Uterus (tissue), 4 donors: ENCODE measurements around the gene PIP5KL1. TPM values are rescaled to one million over a fixed set of nuclear protein-coding genes. Genes with fewer than 3 reads are reported as not detected.
A peak's percentile ranks its signal among the peaks of the same experiment; 100 is the strongest.

Experiments used
- DNase-seq, 2 donors: peaks; one replicate each; pipeline ENCODE4 v3.0.0-alpha.2; 2019 to 2020
- H3K27ac ChIP-seq, 2 donors: fragments of 200-600 bp; sonication (generic); 1 replicate in 1 of 2; 2 replicates in 1 of 2; pipeline ENCODE4 v1.5.1; 2016 to 2018
- H3K27me3 ChIP-seq, 2 donors: fragments of 200-600 bp; sonication (generic); one replicate each; pipeline ENCODE4 v1.5.1; 2018 to 2019; ENCODE audit warnings: control low read depth in 1 of 2
- H3K36me3 ChIP-seq, 2 donors: fragments of 200-600 bp; sonication (generic); one replicate each; pipeline ENCODE4 v1.5.1; 2019; ENCODE audit warnings: control low read depth in 1 of 2
- H3K4me1 ChIP-seq, 2 donors: fragments of 200-600 bp; sonication (generic); one replicate each; pipeline ENCODE4 v1.5.1; 2018 to 2019; ENCODE audit warnings: control low read depth in 1 of 2
- H3K4me3 ChIP-seq, 2 donors: fragments of 200-600 bp; sonication (generic); 1 replicate in 1 of 2; 2 replicates in 1 of 2; pipeline ENCODE4 v1.5.1; 2018 to 2019; ENCODE audit warnings: mild to moderate bottlenecking in 1 of 2
- H3K9me3 ChIP-seq, 2 donors: fragments of 200-600 bp; sonication (generic); one replicate each; pipeline ENCODE4 v1.5.1; 2019; ENCODE audit warnings: control low read depth in 1 of 2
- POLR2A ChIP-seq, 2 donors: fragments of 450-650 bp; IDR thresholded peaks; one replicate each; pipeline ENCODE4 v1.6.1; 2016; ENCODE audit warnings: antibody characterized with exemption in 2 of 2, mild to moderate bottlenecking in 1 of 2, moderate library complexity in 1 of 2
- intact Hi-C: fragments of 100-400 bp; cut with DNase I; formaldehyde crosslinking; loops from one replicate; pipeline ENCODE4 v1.15.1; 2023; ENCODE audit warnings: low total_unique reads
- total RNA-seq, 4 donors: library from RNA; depleted of rRNA in 3 of 4; stranded (reverse); fragments of >200 nt in 3 of 4; gene quantifications; one replicate each; pipeline versions ENCODE4 v1.1.0 to v1.2.4, GENCODE V29; 2014 to 2023
- TF ChIP-seq, protein P1 (sequence below), 4 experiments: fragments of 200-600 bp in 2 of 4; fragments of 450-650 bp in 2 of 4; sonication (generic) in 2 of 4; IDR thresholded peaks; one replicate each; pipeline ENCODE4 v1.5.1; 2016 to 2019; ENCODE audit warnings: antibody characterized with exemption in 4 of 4, mild to moderate bottlenecking in 2 of 4, moderate library complexity in 1 of 4
- donor health status: DM: yes; HTN: yes; CAD: no.

PIP5KL1 gene
- total RNA-seq, 4 donors from 2014 or later, result 2.9 to 11.3 (median 3.2) TPM; not detected in 1

DNA sequence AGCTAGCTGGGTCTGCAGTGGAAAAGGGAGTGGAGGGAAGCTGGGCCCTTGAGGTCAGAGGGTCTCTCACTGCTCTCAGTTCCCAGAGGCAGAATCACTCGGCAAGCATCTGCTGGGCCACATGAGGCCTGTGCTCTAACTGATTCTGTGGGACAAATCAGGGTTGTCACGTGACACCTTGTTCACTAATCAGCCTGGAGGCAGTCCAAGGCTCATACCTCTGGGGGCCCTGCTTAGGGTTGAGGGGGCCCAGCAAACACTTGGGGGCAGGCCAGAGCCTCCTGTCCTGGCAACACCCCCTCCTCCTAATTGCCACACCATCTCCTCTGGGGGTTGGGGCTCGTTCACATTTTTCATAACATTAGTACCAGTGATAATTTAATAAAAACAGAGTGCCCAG is 16.2 kb upstream of the PIP5KL1 start:
- Histone ChIP-seq H3K27me3 (no peaks in the 10 kb centered on the region), H3K4me1 (peaks cover 0 to 5% of the 10 kb centered on the region in 2 donors), H3K36me3 (no peaks in the 10 kb centered on the region), H3K9me3 (no peaks in the 10 kb centered on the region), H3K27ac (peak overlapping the region in 1 of 2 donors; percentile 55), H3K4me3 (no peak overlapping the region)
- no peak for DNase-seq
- no peak for TF ChIP-seq POLR2A (IDR thresholded peaks at IDR 0.05)
- TF ChIP-seq, protein P1, sequence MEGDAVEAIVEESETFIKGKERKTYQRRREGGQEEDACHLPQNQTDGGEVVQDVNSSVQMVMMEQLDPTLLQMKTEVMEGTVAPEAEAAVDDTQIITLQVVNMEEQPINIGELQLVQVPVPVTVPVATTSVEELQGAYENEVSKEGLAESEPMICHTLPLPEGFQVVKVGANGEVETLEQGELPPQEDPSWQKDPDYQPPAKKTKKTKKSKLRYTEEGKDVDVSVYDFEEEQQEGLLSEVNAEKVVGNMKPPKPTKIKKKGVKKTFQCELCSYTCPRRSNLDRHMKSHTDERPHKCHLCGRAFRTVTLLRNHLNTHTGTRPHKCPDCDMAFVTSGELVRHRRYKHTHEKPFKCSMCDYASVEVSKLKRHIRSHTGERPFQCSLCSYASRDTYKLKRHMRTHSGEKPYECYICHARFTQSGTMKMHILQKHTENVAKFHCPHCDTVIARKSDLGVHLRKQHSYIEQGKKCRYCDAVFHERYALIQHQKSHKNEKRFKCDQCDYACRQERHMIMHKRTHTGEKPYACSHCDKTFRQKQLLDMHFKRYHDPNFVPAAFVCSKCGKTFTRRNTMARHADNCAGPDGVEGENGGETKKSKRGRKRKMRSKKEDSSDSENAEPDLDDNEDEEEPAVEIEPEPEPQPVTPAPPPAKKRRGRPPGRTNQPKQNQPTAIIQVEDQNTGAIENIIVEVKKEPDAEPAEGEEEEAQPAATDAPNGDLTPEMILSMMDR (IDR thresholded peaks at IDR 0.05), result no peak
- intact Hi-C loops, result no loop called here

DNA sequence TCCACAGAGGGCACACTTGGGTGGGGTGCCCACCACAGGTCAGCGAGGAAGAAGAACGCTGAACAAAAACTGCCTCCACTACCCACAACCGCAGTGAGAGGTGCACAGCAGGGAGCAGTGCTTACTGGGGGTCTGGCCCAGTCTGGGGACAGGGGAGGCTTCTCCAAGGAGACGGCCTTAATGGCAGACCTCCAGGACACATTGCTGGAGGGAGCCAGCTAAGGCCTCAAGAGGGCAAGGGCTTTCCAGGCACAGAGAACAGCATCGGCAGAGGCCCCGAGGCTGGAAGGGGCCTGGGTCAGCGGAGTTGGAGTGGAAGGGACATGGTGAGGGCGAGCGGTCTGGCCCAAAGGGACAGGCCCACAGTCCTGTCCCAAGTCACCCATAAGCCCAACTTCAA is 15.4 kb upstream of the PIP5KL1 start:
- H3K27ac ChIP-seq, result peak overlapping the region in 1 of 2 donors; percentile 55
- no peaks in the 10 kb centered on the region for H3K9me3 ChIP-seq
- H3K4me3 ChIP-seq, result no peak overlapping the region
- no peak for DNase-seq
- TF ChIP-seq POLR2A (IDR thresholded peaks at IDR 0.05), result no peak
- TF ChIP-seq, protein P1 (IDR thresholded peaks at IDR 0.05), result no peak
- H3K36me3 ChIP-seq, result no peaks in the 10 kb centered on the region
- intact Hi-C loops, result no loop called here
- H3K4me1 ChIP-seq, result peaks cover 0 to 5% of the 10 kb centered on the region in 2 donors
- no peaks in the 10 kb centered on the region for H3K27me3 ChIP-seq

DNA sequence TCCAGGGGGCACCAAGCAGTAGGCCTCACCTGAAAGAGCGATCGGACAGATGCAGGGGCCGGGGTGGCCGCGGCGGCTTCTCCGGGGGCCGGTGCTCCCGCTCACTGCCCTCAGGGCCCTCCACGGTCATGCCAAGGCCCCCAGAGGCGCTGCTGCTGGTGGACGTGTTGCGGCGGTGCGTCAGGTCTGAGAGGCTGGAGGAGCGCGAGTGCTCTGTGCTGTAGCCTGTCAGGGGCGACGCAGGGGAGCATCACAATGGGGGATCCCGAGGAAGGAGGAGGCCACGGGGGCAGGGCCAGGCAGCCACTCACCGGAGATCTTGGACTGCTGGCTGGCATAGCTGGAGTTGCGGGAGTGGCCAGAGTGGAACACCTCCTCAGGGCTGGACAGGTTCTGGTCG is 14.8 kb upstream of the PIP5KL1 start:
- no peak for DNase-seq
- Histone ChIP-seq H3K4me3 (no peak overlapping the region), H3K27ac (peak overlapping the region in 1 of 2 donors; percentile 55), H3K9me3 (no peaks in the 10 kb centered on the region), H3K27me3 (no peaks in the 10 kb centered on the region), H3K36me3 (no peaks in the 10 kb centered on the region), H3K4me1 (peaks cover 0 to 5% of the 10 kb centered on the region in 2 donors)
- intact Hi-C loops, result no loop called here
- no peak for TF ChIP-seq POLR2A (IDR thresholded peaks at IDR 0.05)
- TF ChIP-seq, protein P1 (IDR thresholded peaks at IDR 0.05), result no peak

DNA sequence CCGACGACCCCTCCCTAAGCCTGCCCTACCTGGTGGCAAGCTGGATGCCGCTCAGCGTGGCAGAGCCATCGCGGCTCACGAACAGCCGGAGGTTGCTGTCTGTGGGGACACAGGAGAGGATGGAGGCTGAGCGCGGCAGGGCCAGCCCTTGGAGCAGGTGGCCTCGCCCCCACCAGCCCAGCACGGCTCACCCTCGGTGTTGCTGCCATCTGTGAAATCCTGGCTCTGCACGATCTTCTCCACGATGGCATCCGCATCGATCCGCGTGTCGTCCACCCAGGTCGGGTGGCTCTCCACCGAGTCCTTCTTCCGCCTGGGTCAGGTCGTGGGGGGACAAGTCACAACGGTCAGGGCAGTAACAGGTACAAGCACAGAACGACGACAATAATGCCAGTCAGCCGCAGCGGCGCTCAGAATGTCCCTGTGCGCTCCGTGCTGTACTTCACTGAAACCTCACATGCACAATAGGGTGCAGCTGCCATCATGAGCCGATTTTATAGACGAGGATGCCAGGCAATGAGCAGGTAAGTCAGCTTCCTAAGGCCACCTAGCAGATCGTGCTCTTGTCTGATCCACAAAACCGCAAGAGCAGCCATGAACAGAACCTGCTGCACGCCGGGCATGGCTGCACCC is 14.1 kb upstream of the PIP5KL1 start:
- intact Hi-C loops, result loop anchor here (5.0 kb wide), 2 partner anchors 93 to 178 kb away; no protein-coding TSS in a partner anchor
- Histone ChIP-seq H3K27me3 (no peaks in the 10 kb centered on the region), H3K4me1 (peaks cover 0 to 5% of the 10 kb centered on the region in 2 donors), H3K9me3 (no peaks in the 10 kb centered on the region), H3K36me3 (no peaks in the 10 kb centered on the region), H3K27ac (peak overlapping the region in 1 of 2 donors; percentile 43), H3K4me3 (no peak overlapping the region)
- TF ChIP-seq, protein P1 (IDR thresholded peaks at IDR 0.05), result no peak
- no peak for TF ChIP-seq POLR2A (IDR thresholded peaks at IDR 0.05)
- no peak for DNase-seq

DNA sequence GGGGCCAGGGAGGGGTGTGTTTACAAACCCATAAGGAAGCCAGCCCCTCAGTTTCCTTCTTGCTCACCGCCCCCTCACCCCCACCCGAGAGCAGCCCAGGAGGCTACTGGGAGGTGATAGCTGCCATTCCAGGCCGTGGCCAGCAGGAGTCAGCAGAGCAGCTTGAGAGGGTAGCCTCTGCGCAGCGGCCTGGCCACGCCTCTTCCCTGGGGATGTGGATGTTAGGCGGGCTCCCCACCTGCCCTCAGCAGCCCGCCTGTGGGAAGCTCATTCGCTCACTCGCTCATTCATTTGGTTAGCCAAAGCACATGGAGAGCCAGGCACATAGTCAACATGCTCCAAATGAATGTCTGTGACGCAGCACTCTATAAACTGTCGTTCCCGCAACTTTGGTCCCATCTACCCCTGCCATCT is 13.2 kb upstream of the PIP5KL1 start:
- H3K4me1 ChIP-seq, result peaks cover 0 to 5% of the 10 kb centered on the region in 2 donors
- TF ChIP-seq POLR2A (IDR thresholded peaks at IDR 0.05), result no peak
- TF ChIP-seq, protein P1 (IDR thresholded peaks at IDR 0.05), result peak; percentile 97 to 98 (median 98)
- intact Hi-C loops, result loop anchor here (5.0 kb wide), 2 partner anchors 94 to 179 kb away; no protein-coding TSS in a partner anchor
- no peak overlapping the region for H3K4me3 ChIP-seq
- H3K27ac ChIP-seq, result peak overlapping the region; percentile 8 to 43
- H3K27me3 ChIP-seq, result no peaks in the 10 kb centered on the region
- DNase-seq, result peak; percentile 90 to 92
- H3K9me3 ChIP-seq, result no peaks in the 10 kb centered on the region
- no peaks in the 10 kb centered on the region for H3K36me3 ChIP-seq
